CD14-positive monocyte (primary cell): Measurements from ENCODE around the gene MYH16. TPM values are rescaled to one million over a fixed set of nuclear protein-coding genes. Genes with fewer than 3 reads are reported as not detected.

ENCODE experiments used
- DNase-seq, 3 donors: peaks; one replicate each; pipeline ENCODE4 v3.0.0-alpha.2; 2011 to 2022
- H2AFZ ChIP-seq: 2 replicates; pipeline ENCODE4 v1.6.0; 2012; ENCODE audit warnings: mild to moderate bottlenecking, low read depth, low read length, inconsistent platforms; ENCODE audit not compliant: insufficient read depth, poor library complexity, severe bottlenecking
- H3K27ac ChIP-seq, 2 donors: 1 replicate in 1 of 2; 2 replicates in 1 of 2; pipeline ENCODE4 v1.5.1; 2012 to 2013; ENCODE audit warnings: low read length in 2 of 2, control low read depth in 1 of 2, inconsistent platforms in 1 of 2, low read depth in 1 of 2, mild to moderate bottlenecking in 1 of 2
- H3K27me3 ChIP-seq, 2 donors: one replicate each; pipeline versions ENCODE4 v1.6.0 to v1.6.1; 2011 to 2013; ENCODE audit warnings: low read length in 2 of 2; ENCODE audit not compliant: control insufficient read depth in 2 of 2, insufficient read depth in 2 of 2
- H3K36me3 ChIP-seq, 2 donors: replicated peaks in 1 of 2; 1 replicate in 1 of 2; 2 replicates in 1 of 2; pipeline versions ENCODE4 v1.5.1 to v1.6.1; 2012 to 2013; ENCODE audit warnings: low read length in 2 of 2, control low read depth in 1 of 2, inconsistent platforms in 1 of 2, mild to moderate bottlenecking in 1 of 2; ENCODE audit not compliant: insufficient read depth in 2 of 2, control insufficient read depth in 1 of 2
- H3K4me1 ChIP-seq, 2 donors: 1 replicate in 1 of 2; 2 replicates in 1 of 2; pipeline versions ENCODE4 v1.5.1 to v1.6.1; 2012 to 2013; ENCODE audit warnings: low read length in 2 of 2, control low read depth in 1 of 2, inconsistent platforms in 1 of 2, mild to moderate bottlenecking in 1 of 2, moderate library complexity in 1 of 2; ENCODE audit not compliant: insufficient read depth in 2 of 2, control insufficient read depth in 1 of 2
- H3K4me2 ChIP-seq: replicated peaks from 2 replicates; pipeline ENCODE3; 2012; ENCODE audit warnings: low read length, moderate library complexity, mild to moderate bottlenecking; ENCODE audit not compliant: poor library complexity, severe bottlenecking; ENCODE audit errors: extremely low read depth
- H3K4me3 ChIP-seq, 3 experiments: fragments of 200-600 bp in 1 of 3; sonication (generic) in 1 of 3; replicated peaks in 1 of 3; 1 replicate in 2 of 3; 2 replicates in 1 of 3; pipeline ENCODE4 v1.5.1; 2011 to 2013; ENCODE audit warnings: low read length in 3 of 3, mild to moderate bottlenecking in 3 of 3, control low read depth in 2 of 3, low read depth in 2 of 3, inconsistent platforms in 1 of 3, moderate library complexity in 1 of 3
- H3K79me2 ChIP-seq: 2 replicates; pipeline ENCODE4 v1.6.0; 2012; ENCODE audit warnings: mild to moderate bottlenecking, control low read depth, inconsistent platforms, low read length, moderate library complexity; ENCODE audit not compliant: insufficient read depth
- H3K9ac ChIP-seq: 2 replicates; pipeline ENCODE4 v1.6.0; 2017; ENCODE audit warnings: low read length, mild to moderate bottlenecking; ENCODE audit not compliant: insufficient read depth, poor library complexity, severe bottlenecking
- H3K9me3 ChIP-seq, 2 donors: replicated peaks in 1 of 2; 1 replicate in 1 of 2; 2 replicates in 1 of 2; pipeline versions ENCODE4 v1.5.1 to v1.6.1; 2012 to 2013; ENCODE audit warnings: low read length in 2 of 2, control low read depth in 1 of 2; ENCODE audit not compliant: control insufficient read depth in 1 of 2, insufficient read depth in 1 of 2
- H4K20me1 ChIP-seq: 2 replicates; pipeline ENCODE4 v1.6.0; 2012; ENCODE audit warnings: mild to moderate bottlenecking, low read length, control low read depth, moderate library complexity; ENCODE audit not compliant: insufficient read depth
- H3K27ac Mint-ChIP-seq, 7 donors: one replicate each; pipeline ENCODE4 v1.8.0; 2020; ENCODE audit warnings: mild to moderate bottlenecking in 7 of 7, mixed read lengths in 7 of 7, moderate library complexity in 6 of 7, inconsistent platforms in 2 of 7
- H3K27me3 Mint-ChIP-seq, 3 donors: one replicate each; pipeline ENCODE4 v1.8.0; 2021 to 2022; ENCODE audit warnings: low read depth in 3 of 3, mild to moderate bottlenecking in 3 of 3, mixed read lengths in 3 of 3, moderate library complexity in 3 of 3, inconsistent platforms in 1 of 3
- H3K36me3 Mint-ChIP-seq, 2 donors: one replicate each; pipeline ENCODE4 v1.8.0; 2020; ENCODE audit warnings: mixed read lengths in 2 of 2, inconsistent platforms in 1 of 2, mild to moderate bottlenecking in 1 of 2
- H3K4me1 Mint-ChIP-seq: one replicate; pipeline ENCODE4 v1.8.0; 2020; ENCODE audit warnings: mild to moderate bottlenecking, mixed read lengths
- H3K4me3 Mint-ChIP-seq, 2 donors: one replicate each; pipeline ENCODE4 v1.8.0; 2020; ENCODE audit warnings: mild to moderate bottlenecking in 2 of 2, mixed read lengths in 2 of 2, moderate library complexity in 1 of 2
- H3K9me3 Mint-ChIP-seq, 7 donors: one replicate each; pipeline ENCODE4 v1.8.0; 2020 to 2022; ENCODE audit warnings: mixed read lengths in 7 of 7, mild to moderate bottlenecking in 6 of 7, moderate library complexity in 6 of 7, inconsistent platforms in 2 of 7
- WGBS: methylation state at CpG from one replicate; pipeline ENCODE4 v1.1.5; 2013; ENCODE audit warnings: missing lambda C conversion rate; ENCODE audit not compliant: insufficient coverage; 5-methylcytosine and 5-hydroxymethylcytosine counted together
- intact Hi-C, 2 donors: fragments of 100-400 bp; cut with micrococcal nuclease; formaldehyde crosslinking; loops; one replicate each; pipeline versions ENCODE4 v1.15.0 to v1.15.1; 2023
- polyA plus RNA-seq, 3 donors: library from polyadenylated mRNA; depleted of rRNA in 1 of 3; unstranded in 2 of 3; stranded (reverse) in 1 of 3; fragments of 300-500 nt in 2 of 3; fragments of >200 nt in 1 of 3; fragmentation: Illumina TruSeq in 2 of 3; gene quantifications; 1 replicate in 2 of 3; 2 replicates in 1 of 3; pipeline ENCODE4 v1.2.3, GENCODE V29; 2012 to 2021
- TF ChIP-seq, protein P1 (sequence below): fragments of 200-600 bp; IDR thresholded peaks from one replicate; pipeline ENCODE4 v1.8.0; 2022; ENCODE audit warnings: antibody characterized with exemption, mild to moderate bottlenecking

Gene MYH16
- polyA plus RNA-seq, 3 donors = not detected

DNA sequence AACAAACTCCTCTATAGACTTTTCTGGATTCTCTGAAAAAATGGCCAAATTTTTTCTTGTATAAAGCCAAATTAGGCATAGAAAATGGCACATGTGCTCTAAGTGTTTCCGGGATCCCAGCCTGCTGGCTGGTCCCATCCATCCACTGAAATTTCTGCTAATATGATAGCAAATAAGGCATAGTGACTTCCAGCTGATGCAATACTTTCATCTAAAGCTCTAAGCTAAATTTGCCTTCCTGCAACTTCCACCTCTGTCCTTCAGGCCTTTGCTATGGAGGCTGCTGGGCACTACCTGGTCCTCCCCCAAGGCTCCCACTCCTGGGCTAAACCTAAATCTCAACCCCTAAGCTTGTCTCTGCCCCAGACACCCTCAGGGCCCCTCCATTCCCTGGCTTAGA is 20.5 kb downstream of the MYH16 start:
- H3K9me3 ChIP-seq = no peaks in the 10 kb centered on the region
- H3K36me3 Mint-ChIP-seq = no peaks in the 10 kb centered on the region
- 100% methylated on average over 1 of the region's 1 CpG for WGBS
- no peak overlapping the region for H3K27ac ChIP-seq
- H3K27ac Mint-ChIP-seq = no peak overlapping the region
- no peaks in the 10 kb centered on the region for H3K4me1 ChIP-seq
- H3K4me1 Mint-ChIP-seq = peaks cover 3% of the 10 kb centered on the region
- no peaks in the 10 kb centered on the region for H3K36me3 ChIP-seq
- H3K9ac ChIP-seq = no peak overlapping the region
- no peak overlapping the region for H3K4me2 ChIP-seq
- H3K4me3 ChIP-seq = no peak overlapping the region
- no peaks in the 10 kb centered on the region for H4K20me1 ChIP-seq
- H3K27me3 Mint-ChIP-seq = peaks cover 0 to 6% (median 2%) of the 10 kb centered on the region in 3 donors
- TF ChIP-seq, protein P1, sequence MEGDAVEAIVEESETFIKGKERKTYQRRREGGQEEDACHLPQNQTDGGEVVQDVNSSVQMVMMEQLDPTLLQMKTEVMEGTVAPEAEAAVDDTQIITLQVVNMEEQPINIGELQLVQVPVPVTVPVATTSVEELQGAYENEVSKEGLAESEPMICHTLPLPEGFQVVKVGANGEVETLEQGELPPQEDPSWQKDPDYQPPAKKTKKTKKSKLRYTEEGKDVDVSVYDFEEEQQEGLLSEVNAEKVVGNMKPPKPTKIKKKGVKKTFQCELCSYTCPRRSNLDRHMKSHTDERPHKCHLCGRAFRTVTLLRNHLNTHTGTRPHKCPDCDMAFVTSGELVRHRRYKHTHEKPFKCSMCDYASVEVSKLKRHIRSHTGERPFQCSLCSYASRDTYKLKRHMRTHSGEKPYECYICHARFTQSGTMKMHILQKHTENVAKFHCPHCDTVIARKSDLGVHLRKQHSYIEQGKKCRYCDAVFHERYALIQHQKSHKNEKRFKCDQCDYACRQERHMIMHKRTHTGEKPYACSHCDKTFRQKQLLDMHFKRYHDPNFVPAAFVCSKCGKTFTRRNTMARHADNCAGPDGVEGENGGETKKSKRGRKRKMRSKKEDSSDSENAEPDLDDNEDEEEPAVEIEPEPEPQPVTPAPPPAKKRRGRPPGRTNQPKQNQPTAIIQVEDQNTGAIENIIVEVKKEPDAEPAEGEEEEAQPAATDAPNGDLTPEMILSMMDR = no peak
- no peaks in the 10 kb centered on the region for H3K9me3 Mint-ChIP-seq
- DNase-seq = no peak
- no peak overlapping the region for H2AFZ ChIP-seq
- no peak overlapping the region for H3K4me3 Mint-ChIP-seq
- no peaks in the 10 kb centered on the region for H3K79me2 ChIP-seq
- no peaks in the 10 kb centered on the region for H3K27me3 ChIP-seq
- intact Hi-C loops = no loop called here

DNA sequence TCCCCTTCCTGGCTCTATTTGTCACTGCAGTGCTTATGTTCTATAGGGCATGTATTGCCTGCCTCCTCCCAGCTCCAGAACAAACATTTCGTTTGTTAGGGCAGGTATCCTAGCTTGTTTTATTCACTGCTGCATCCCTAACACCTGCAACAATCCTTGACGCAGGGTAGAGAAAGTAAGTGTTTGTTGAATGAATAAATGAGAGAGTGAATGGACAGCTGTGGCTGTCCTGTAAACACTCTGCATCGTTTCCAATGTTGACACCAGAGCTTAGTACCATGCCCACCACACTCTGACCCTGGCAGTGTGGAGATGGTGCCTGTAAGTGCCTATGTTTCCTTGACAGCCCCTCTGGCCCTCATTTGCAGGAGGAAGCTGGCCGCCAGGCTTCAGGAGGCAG is 21.0 kb downstream of the MYH16 start:
- H3K36me3 ChIP-seq = no peaks in the 10 kb centered on the region
- intact Hi-C loops = no loop called here
- Mint-ChIP-seq H3K27ac (peak overlapping the region in 1 of 7 donors; percentile 64), H3K4me1 (peaks cover 3% of the 10 kb centered on the region), H3K36me3 (no peaks in the 10 kb centered on the region), H3K27me3 (peaks cover 0 to 6% (median 2%) of the 10 kb centered on the region in 3 donors), H3K9me3 (no peaks in the 10 kb centered on the region), H3K4me3 (no peak overlapping the region)
- H3K27me3 ChIP-seq = no peaks in the 10 kb centered on the region
- H3K4me1 ChIP-seq = no peaks in the 10 kb centered on the region
- WGBS = 92% methylated on average over 1 of the region's 4 CpGs
- H3K9ac ChIP-seq = no peak overlapping the region
- DNase-seq = no peak
- no peak overlapping the region for H3K4me2 ChIP-seq
- H3K27ac ChIP-seq = no peak overlapping the region
- TF ChIP-seq, protein P1 = no peak
- no peaks in the 10 kb centered on the region for H3K9me3 ChIP-seq
- no peak overlapping the region for H2AFZ ChIP-seq
- H3K79me2 ChIP-seq = no peaks in the 10 kb centered on the region
- no peak overlapping the region for H3K4me3 ChIP-seq
- H4K20me1 ChIP-seq = no peaks in the 10 kb centered on the region
